Measurements from ENCODE around the gene SCN8A.

Gene SCN8A

DNA sequence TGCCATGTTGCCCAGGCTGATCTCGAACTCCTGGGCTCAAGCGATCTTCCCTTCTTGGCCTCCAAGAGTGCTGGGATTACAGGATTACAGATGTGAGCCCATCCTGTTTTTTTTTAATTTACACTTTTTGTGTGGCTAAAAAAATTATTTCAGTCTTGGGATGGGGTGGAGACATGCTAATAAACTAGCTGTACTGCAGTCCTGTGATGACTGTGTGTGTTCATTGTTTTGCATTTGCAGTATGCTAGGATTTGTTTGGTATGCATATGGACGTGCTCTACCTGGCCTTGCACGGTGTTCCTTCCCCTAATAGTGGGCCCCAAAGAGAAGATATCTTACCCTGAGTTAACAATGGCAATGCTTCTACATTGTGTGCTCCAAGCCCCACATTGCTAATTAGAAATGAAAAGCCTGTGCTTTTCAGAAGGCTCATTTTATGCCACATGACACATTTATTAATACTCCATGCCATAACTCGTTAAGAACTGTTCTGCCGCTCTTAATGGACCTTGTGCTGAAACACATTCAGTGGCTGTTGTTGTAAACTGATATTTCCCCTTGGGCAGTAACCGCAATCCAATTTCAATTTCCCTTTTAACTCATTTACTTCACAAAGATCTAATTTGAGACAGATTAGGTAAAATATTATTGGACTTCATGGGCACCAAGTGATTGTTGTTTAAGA lies 86.4 kb downstream of the SCN8A start:
- H3K4me3 ChIP-seq (replicated peaks; ENCODE audit: insufficient read depth, low read length) = no peak overlapping the region
- peaks cover 13% of the 10 kb centered on the region for H3K27me3 ChIP-seq (ENCODE audit: insufficient read depth, poor library complexity, severe bottlenecking)
- DNase-seq (ENCODE audit: low read depth in 1 of 2, low spot score in 1 of 2) = no peak
- H3K27ac ChIP-seq (replicated peaks) = no peak overlapping the region
- TF ChIP-seq SPI1 (IDR thresholded peaks at IDR 0.05; ENCODE audit: borderline replicate concordance, low read depth) = no peak
- TF ChIP-seq, protein P1, sequence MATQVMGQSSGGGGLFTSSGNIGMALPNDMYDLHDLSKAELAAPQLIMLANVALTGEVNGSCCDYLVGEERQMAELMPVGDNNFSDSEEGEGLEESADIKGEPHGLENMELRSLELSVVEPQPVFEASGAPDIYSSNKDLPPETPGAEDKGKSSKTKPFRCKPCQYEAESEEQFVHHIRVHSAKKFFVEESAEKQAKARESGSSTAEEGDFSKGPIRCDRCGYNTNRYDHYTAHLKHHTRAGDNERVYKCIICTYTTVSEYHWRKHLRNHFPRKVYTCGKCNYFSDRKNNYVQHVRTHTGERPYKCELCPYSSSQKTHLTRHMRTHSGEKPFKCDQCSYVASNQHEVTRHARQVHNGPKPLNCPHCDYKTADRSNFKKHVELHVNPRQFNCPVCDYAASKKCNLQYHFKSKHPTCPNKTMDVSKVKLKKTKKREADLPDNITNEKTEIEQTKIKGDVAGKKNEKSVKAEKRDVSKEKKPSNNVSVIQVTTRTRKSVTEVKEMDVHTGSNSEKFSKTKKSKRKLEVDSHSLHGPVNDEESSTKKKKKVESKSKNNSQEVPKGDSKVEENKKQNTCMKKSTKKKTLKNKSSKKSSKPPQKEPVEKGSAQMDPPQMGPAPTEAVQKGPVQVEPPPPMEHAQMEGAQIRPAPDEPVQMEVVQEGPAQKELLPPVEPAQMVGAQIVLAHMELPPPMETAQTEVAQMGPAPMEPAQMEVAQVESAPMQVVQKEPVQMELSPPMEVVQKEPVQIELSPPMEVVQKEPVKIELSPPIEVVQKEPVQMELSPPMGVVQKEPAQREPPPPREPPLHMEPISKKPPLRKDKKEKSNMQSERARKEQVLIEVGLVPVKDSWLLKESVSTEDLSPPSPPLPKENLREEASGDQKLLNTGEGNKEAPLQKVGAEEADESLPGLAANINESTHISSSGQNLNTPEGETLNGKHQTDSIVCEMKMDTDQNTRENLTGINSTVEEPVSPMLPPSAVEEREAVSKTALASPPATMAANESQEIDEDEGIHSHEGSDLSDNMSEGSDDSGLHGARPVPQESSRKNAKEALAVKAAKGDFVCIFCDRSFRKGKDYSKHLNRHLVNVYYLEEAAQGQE (IDR thresholded peaks at IDR 0.05; ENCODE audit: insufficient replicate concordance, low read depth) = no peak
- TF ChIP-seq, protein P2, sequence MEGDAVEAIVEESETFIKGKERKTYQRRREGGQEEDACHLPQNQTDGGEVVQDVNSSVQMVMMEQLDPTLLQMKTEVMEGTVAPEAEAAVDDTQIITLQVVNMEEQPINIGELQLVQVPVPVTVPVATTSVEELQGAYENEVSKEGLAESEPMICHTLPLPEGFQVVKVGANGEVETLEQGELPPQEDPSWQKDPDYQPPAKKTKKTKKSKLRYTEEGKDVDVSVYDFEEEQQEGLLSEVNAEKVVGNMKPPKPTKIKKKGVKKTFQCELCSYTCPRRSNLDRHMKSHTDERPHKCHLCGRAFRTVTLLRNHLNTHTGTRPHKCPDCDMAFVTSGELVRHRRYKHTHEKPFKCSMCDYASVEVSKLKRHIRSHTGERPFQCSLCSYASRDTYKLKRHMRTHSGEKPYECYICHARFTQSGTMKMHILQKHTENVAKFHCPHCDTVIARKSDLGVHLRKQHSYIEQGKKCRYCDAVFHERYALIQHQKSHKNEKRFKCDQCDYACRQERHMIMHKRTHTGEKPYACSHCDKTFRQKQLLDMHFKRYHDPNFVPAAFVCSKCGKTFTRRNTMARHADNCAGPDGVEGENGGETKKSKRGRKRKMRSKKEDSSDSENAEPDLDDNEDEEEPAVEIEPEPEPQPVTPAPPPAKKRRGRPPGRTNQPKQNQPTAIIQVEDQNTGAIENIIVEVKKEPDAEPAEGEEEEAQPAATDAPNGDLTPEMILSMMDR (IDR thresholded peaks at IDR 0.05; ENCODE audit: insufficient read depth, low read length) = no peak
- no peak for TF ChIP-seq POLR2AphosphoS5 (IDR thresholded peaks at IDR 0.05; ENCODE audit: low read depth)
- TF ChIP-seq GABPA (IDR thresholded peaks at IDR 0.05; ENCODE audit: low read depth) = no peak

DNA sequence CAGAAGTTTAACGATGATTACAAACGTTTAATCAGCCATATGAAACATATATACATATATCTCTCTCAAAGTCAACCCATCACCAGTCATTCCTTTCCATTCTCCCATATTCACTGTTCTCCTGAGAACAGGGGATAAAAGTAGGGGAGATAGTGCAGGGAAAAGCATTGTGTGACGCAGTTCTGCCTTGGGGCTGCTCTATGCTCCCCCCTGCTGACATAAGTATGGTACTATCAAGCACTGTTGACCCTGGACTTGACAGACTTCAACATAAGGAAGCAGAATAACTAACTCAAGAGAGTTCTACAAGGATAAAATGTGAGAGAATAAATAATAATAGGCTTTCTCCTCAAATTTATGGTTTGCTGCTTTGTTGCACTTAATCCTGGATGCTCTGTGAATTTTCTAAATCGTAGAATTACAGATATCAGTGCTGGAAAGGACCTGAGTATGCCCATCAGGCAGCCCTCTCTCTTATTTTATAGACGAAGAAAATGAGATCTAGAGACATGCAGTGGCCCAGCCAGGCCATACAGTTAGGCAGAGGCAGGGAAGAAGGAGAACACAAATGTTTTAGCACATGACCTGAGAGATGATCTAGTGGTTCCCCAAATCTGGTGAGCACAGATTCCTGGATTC lies 87.2 kb downstream of the SCN8A start:
- DNase-seq (ENCODE audit: low read depth in 1 of 2, low spot score in 1 of 2) = peak; percentile 3 to 42
- TF ChIP-seq, protein P2 (IDR thresholded peaks at IDR 0.05; ENCODE audit: insufficient read depth, low read length) = peak; percentile 52
- no peak for TF ChIP-seq SPI1 (IDR thresholded peaks at IDR 0.05; ENCODE audit: borderline replicate concordance, low read depth)
- Histone ChIP-seq H3K27ac (replicated peaks) (no peak overlapping the region), H3K27me3 (ENCODE audit: insufficient read depth, poor library complexity, severe bottlenecking) (peaks cover 18% of the 10 kb centered on the region), H3K4me3 (replicated peaks; ENCODE audit: insufficient read depth, low read length) (no peak overlapping the region)

DNA sequence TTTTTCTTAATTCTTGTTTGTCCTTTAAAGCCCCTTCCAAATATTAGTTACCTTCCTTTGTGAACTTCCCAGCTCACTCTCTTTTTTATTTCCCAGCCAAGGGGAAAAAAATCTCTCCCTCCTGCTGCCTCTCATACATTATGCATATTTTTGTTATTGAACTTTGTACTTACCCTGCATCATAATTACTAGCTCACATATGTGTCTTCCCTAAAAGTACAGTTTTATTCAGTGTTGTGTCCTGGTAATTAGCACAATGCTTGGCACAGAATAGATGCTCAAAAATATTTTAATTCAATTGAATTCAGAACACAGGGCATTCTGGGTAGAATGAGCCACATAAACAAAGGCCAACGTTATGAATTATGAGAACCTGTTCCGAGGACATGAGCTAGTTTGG lies 91.9 kb downstream of the SCN8A start:
- no peak overlapping the region for H3K27ac ChIP-seq (replicated peaks)
- peaks cover 10% of the 10 kb centered on the region for H3K27me3 ChIP-seq (ENCODE audit: insufficient read depth, poor library complexity, severe bottlenecking)
- no peak for DNase-seq (ENCODE audit: low read depth in 1 of 2, low spot score in 1 of 2)
- TF ChIP-seq, protein P1 (IDR thresholded peaks at IDR 0.05; ENCODE audit: insufficient replicate concordance, low read depth) = no peak
- TF ChIP-seq POLR2AphosphoS5 (IDR thresholded peaks at IDR 0.05; ENCODE audit: low read depth) = no peak
- TF ChIP-seq GABPA (IDR thresholded peaks at IDR 0.05; ENCODE audit: low read depth) = no peak
- no peak for TF ChIP-seq SPI1 (IDR thresholded peaks at IDR 0.05; ENCODE audit: borderline replicate concordance, low read depth)
- TF ChIP-seq, protein P2 (IDR thresholded peaks at IDR 0.05; ENCODE audit: insufficient read depth, low read length) = no peak
- H3K4me3 ChIP-seq (replicated peaks; ENCODE audit: insufficient read depth, low read length) = no peak overlapping the region

All from HL-60 (cell line).